HCT116 (cell line): ENCODE results near the gene MCFD2.

Experiments
- CTCF ChIP-seq, 3 experiments: fragments of 200-600 bp in 1 of 3; sonication (generic) in 1 of 3; IDR thresholded peaks in 2 of 3; conservative IDR thresholded peaks in 1 of 3; 2 replicates each; pipeline ENCODE4 v1.5.1; 2012 to 2017; ENCODE audit warnings: low read depth in 2 of 3, low read length in 2 of 3, antibody characterized with exemption in 1 of 3, borderline replicate concordance in 1 of 3, control low read depth in 1 of 3, mild to moderate bottlenecking in 1 of 3, mixed read lengths in 1 of 3, mixed run types in 1 of 3, moderate library complexity in 1 of 3; ENCODE audit not compliant: insufficient read depth in 1 of 3
- EZH2 ChIP-seq: fragments of 200-600 bp; sonication (generic); IDR thresholded peaks from 2 replicates; pipeline ENCODE4 v1.6.1; 2017; ENCODE audit warnings: antibody characterized with exemption, mixed run types
- JUND ChIP-seq: IDR thresholded peaks from 2 replicates; pipeline ENCODE4 v1.6.1; 2012
- MAX ChIP-seq: IDR thresholded peaks from 2 replicates; pipeline ENCODE4 v1.6.1; 2012
- POLR2A ChIP-seq: IDR thresholded peaks from 2 replicates; pipeline ENCODE4 v1.7.0; 2011; ENCODE audit warnings: borderline replicate concordance; ENCODE audit not compliant: insufficient read depth, insufficient read length; ENCODE audit errors: extremely low read depth
- POLR2AphosphoS5 ChIP-seq: IDR thresholded peaks from 2 replicates; pipeline ENCODE4 v1.6.1; 2011; ENCODE audit warnings: mild to moderate bottlenecking, low read depth, low read length, moderate library complexity
- SRF ChIP-seq: IDR thresholded peaks from 2 replicates; pipeline ENCODE4 v1.6.1; 2012; ENCODE audit warnings: low read depth
- TCF7L2 ChIP-seq: IDR thresholded peaks from 2 replicates; pipeline ENCODE4 v1.7.0; 2011; ENCODE audit warnings: borderline replicate concordance, inconsistent platforms; ENCODE audit not compliant: insufficient read depth, insufficient read length; ENCODE audit errors: extremely low read depth
- ZNF274 ChIP-seq: fragments of 200-500 bp; sonication (Bioruptor generic); IDR thresholded peaks from 2 replicates; pipeline ENCODE4 v1.6.1; 2014; ENCODE audit warnings: mild to moderate bottlenecking, low read depth, low read length, inconsistent platforms
- TF ChIP-seq, protein P1 (sequence below): IDR thresholded peaks from 2 replicates; pipeline ENCODE4 v1.6.1; 2012
- TF ChIP-seq, protein P2 (sequence below): IDR thresholded peaks from 2 replicates; pipeline ENCODE4 v1.6.1; 2012; ENCODE audit warnings: low read depth

GRCh38 chr2:46939626-46940359, 24.2 kb upstream of the MCFD2 start:
- TF ChIP-seq CTCF (IDR thresholded peaks at IDR 0.05 in 2 of 3, conservative IDR thresholded peaks at IDR 0.05 in 1 of 3; ENCODE audit: borderline replicate concordance in 1 of 3, insufficient read depth in 1 of 3, low read depth in 2 of 3, low read length in 2 of 3), result no peak
- TF ChIP-seq JUND, result no peak
- no peak for TF ChIP-seq POLR2A
- TF ChIP-seq POLR2AphosphoS5, result no peak
- no peak for TF ChIP-seq EZH2
- TF ChIP-seq, protein P1, sequence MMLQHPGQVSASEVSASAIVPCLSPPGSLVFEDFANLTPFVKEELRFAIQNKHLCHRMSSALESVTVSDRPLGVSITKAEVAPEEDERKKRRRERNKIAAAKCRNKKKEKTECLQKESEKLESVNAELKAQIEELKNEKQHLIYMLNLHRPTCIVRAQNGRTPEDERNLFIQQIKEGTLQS, result no peak
- no peak for TF ChIP-seq ZNF274
- no peak for TF ChIP-seq SRF
- TF ChIP-seq, protein P2, sequence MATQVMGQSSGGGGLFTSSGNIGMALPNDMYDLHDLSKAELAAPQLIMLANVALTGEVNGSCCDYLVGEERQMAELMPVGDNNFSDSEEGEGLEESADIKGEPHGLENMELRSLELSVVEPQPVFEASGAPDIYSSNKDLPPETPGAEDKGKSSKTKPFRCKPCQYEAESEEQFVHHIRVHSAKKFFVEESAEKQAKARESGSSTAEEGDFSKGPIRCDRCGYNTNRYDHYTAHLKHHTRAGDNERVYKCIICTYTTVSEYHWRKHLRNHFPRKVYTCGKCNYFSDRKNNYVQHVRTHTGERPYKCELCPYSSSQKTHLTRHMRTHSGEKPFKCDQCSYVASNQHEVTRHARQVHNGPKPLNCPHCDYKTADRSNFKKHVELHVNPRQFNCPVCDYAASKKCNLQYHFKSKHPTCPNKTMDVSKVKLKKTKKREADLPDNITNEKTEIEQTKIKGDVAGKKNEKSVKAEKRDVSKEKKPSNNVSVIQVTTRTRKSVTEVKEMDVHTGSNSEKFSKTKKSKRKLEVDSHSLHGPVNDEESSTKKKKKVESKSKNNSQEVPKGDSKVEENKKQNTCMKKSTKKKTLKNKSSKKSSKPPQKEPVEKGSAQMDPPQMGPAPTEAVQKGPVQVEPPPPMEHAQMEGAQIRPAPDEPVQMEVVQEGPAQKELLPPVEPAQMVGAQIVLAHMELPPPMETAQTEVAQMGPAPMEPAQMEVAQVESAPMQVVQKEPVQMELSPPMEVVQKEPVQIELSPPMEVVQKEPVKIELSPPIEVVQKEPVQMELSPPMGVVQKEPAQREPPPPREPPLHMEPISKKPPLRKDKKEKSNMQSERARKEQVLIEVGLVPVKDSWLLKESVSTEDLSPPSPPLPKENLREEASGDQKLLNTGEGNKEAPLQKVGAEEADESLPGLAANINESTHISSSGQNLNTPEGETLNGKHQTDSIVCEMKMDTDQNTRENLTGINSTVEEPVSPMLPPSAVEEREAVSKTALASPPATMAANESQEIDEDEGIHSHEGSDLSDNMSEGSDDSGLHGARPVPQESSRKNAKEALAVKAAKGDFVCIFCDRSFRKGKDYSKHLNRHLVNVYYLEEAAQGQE, result no peak
- TF ChIP-seq TCF7L2, result no peak
- TF ChIP-seq MAX, result no peak
